ENCODE results near the gene KDM2A.

DNA sequence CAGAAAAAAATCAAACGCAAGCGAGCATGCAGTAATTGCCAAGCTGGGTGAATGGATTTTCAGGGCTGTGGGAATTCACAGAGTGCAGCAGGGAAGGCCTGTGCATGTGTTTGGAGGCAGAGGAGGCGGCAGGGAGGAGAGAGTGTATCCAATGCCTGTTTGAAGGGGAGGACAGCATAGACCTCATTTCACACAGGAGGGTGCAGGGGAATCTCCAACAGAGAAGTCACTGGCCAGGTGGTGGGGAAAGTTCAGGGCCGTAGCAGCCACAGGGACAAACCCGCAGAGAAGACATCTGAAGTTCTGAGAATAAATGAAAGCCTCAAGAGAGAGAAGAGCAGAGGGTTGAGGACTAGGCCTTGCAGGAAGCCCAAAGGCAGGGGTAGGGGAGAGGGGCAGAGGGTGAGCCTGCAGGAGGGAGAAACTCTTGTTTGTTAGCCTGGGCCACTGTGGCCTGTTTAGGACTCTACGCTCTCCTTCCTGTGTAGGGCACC is 19.2 kb upstream of the KDM2A start:
- TF ChIP-seq, protein P1, sequence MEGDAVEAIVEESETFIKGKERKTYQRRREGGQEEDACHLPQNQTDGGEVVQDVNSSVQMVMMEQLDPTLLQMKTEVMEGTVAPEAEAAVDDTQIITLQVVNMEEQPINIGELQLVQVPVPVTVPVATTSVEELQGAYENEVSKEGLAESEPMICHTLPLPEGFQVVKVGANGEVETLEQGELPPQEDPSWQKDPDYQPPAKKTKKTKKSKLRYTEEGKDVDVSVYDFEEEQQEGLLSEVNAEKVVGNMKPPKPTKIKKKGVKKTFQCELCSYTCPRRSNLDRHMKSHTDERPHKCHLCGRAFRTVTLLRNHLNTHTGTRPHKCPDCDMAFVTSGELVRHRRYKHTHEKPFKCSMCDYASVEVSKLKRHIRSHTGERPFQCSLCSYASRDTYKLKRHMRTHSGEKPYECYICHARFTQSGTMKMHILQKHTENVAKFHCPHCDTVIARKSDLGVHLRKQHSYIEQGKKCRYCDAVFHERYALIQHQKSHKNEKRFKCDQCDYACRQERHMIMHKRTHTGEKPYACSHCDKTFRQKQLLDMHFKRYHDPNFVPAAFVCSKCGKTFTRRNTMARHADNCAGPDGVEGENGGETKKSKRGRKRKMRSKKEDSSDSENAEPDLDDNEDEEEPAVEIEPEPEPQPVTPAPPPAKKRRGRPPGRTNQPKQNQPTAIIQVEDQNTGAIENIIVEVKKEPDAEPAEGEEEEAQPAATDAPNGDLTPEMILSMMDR (IDR thresholded peaks at IDR 0.05; ENCODE audit: borderline replicate concordance, extremely low read depth, low read length, poor library complexity, severe bottlenecking): no peak
- no peak for TF ChIP-seq EZH2 (IDR thresholded peaks at IDR 0.05; ENCODE audit: borderline replicate concordance, low read depth, low read length, severe bottlenecking)
